Fibroblast of villous mesenchyme (primary cell): ENCODE results near the gene GDF2. TPM values are rescaled to one million over a fixed set of nuclear protein-coding genes. Genes with fewer than 3 reads are reported as not detected.

Source experiments
- DNase-seq: peaks from one replicate; pipeline ENCODE4 v3.0.0-alpha.2; 2010; ENCODE audit warnings: low read depth
- H3K4me3 ChIP-seq: 2 replicates; pipeline ENCODE4 v1.5.1; 2011; ENCODE audit warnings: low read depth, mild to moderate bottlenecking, low read length
- CTCF ChIP-seq: IDR thresholded peaks from 2 replicates; pipeline ENCODE4 v1.5.1; 2012; ENCODE audit warnings: low read depth, mild to moderate bottlenecking, low read length; ENCODE audit not compliant: insufficient read depth
- total RNA-seq: library from RNA; depleted of rRNA; stranded (reverse); fragments of >200 nt; gene quantifications from 2 replicates; pipeline ENCODE4 v1.2.3, GENCODE V29; 2012

The GDF2 gene
- total RNA-seq, 1 donor: not detected

GRCh38 chr10:47349516-47349915 lies 27.3 kb downstream of the GDF2 start:
- TF ChIP-seq CTCF: no peak
- no peak for DNase-seq
- no peak overlapping the region for H3K4me3 ChIP-seq

GRCh38 chr10:47349941-47350371 lies 27.7 kb downstream of the GDF2 start:
- H3K4me3 ChIP-seq: no peak overlapping the region
- DNase-seq: no peak
- TF ChIP-seq CTCF: no peak

- no peak overlapping the region for H3K4me3 ChIP-seq
- no peak for DNase-seq
- TF ChIP-seq CTCF: no peak
Observed at GRCh38 chr10:47350671-47351640, 28.7 kb downstream of the GDF2 start.

- H3K4me3 ChIP-seq: no peak overlapping the region
- no peak for DNase-seq
- no peak for TF ChIP-seq CTCF
Observed at GRCh38 chr10:47351899-47352815, 29.9 kb downstream of the GDF2 start.

- no peak for TF ChIP-seq CTCF
- no peak for DNase-seq
- no peak overlapping the region for H3K4me3 ChIP-seq
Observed at GRCh38 chr10:47353351-47353750, 31.1 kb downstream of the GDF2 start.

GRCh38 chr10:47354165-47354564 lies 31.9 kb downstream of the GDF2 start:
- peak; percentile 36 for TF ChIP-seq CTCF
- no peak overlapping the region for H3K4me3 ChIP-seq
- peak; percentile 19 for DNase-seq
